Fibroblast of mammary gland (primary cell): Measurements from ENCODE around the gene IP6K1.
"Not testable (repeated sequence)": the region's sequence is repeated elsewhere in the genome, so short reads cannot be mapped to it uniquely, and the experiment has no call there.

ENCODE experiments used
- DNase-seq: peaks from one replicate; pipeline ENCODE4 v3.0.0-alpha.2; 2010; ENCODE audit warnings: low read depth
- H3K4me3 ChIP-seq: 2 replicates; pipeline ENCODE4 v1.5.1; 2011; ENCODE audit warnings: low read depth, mild to moderate bottlenecking, low read length, moderate library complexity; ENCODE audit not compliant: control insufficient read depth
- CTCF ChIP-seq: conservative IDR thresholded peaks from 2 replicates; pipeline ENCODE4 v1.5.1; 2011; ENCODE audit warnings: low read depth, low read length, inconsistent platforms; ENCODE audit not compliant: control insufficient read depth, insufficient read depth

IP6K1 gene

GRCh38 chr3:49785565-49786356 is 581 bp downstream of the IP6K1 start:
- peak overlapping the region; percentile 87 for H3K4me3 ChIP-seq
- peak; percentile 35 for DNase-seq
- TF ChIP-seq CTCF: no peak

GRCh38 chr3:49782277-49782676 is 4.1 kb downstream of the IP6K1 start:
- not testable (repeated sequence) for DNase-seq, H3K4me3 ChIP-seq

- no peak for TF ChIP-seq CTCF
- H3K4me3 ChIP-seq: no peak overlapping the region
- no peak for DNase-seq
These were observed 4.7 kb downstream of the IP6K1 start for GRCh38 chr3:49781415-49782199.

- DNase-seq, H3K4me3 ChIP-seq: not testable (repeated sequence)
These were observed 5.4 kb downstream of the IP6K1 start for GRCh38 chr3:49780975-49781365.

- DNase-seq: no peak
- H3K4me3 ChIP-seq: no peak overlapping the region
- TF ChIP-seq CTCF: no peak
These were observed 6.0 kb downstream of the IP6K1 start for GRCh38 chr3:49780080-49780974.

- no peak overlapping the region for H3K4me3 ChIP-seq
- no peak for DNase-seq
- no peak for TF ChIP-seq CTCF
These were observed 6.8 kb downstream of the IP6K1 start for GRCh38 chr3:49779358-49780079.

GRCh38 chr3:49776101-49776500 is 10.2 kb downstream of the IP6K1 start:
- not testable (repeated sequence) for DNase-seq, H3K4me3 ChIP-seq
